Hepatic stellate cell (primary cell): ENCODE data around the gene CACNB2.

Experiments
- DNase-seq: peaks from one replicate; pipeline ENCODE4 v3.0.0; 2011; ENCODE audit warnings: low spot score

CACNB2 gene

DNA sequence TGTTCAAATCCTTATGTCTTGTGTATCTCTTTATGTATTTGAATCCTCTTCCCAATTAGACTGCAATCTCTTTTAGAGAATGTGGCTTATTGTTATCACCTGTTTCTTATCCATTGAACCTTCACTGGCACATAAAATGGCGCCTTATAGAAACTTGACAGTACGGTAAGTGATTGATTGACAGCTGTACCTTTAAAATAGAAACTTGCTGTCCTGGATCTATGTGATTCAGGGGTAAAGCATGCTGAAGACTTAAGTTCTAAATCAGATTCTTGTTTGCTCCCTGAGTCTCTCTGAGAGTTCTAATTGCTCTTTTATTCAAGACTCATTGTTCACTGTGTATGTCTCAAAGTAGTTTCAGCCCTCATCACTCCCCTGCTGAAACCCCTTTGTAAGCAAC, 91.3 kb downstream of the CACNB2 start:
- no peak for DNase-seq

DNA sequence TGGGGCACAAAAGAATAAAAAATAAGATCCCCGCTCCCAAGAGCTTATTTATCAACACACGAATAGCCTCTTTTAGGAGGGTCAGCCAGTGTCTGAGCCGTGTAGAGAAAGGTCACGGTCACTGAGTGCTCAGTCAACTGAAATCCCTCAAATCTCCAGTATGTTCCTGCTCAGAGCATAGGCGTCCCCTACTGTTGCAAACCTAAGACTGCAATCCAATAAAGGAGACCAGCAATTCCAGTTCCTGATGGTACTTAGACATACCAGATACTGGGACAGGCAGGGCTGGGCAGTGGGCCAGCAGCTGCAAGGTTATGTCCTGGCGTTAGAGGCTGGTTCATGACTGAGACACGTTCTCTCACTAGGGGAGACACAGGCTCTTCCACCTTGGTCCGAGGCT, 93.6 kb downstream of the CACNB2 start:
- DNase-seq, result no peak

DNA sequence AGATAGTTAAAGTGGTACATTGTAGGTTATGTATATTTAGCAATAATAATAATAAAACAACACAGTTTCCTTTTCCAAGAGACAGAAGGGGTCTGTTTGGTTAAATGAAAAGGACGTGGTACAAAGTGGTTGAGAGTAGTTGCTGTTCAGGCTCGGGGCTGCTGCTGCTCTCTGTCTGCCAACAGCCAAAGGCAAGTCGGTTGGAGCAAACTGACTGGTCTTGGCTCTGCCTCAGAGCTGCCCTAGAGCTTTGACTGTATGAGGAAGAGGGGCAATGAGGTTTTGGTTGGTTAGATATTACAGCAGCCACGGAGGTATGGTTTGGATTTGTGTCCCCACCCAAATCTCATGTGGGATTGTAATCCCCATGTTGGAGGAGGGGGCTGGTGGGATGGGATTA, 95.3 kb downstream of the CACNB2 start:
- no peak for DNase-seq

DNA sequence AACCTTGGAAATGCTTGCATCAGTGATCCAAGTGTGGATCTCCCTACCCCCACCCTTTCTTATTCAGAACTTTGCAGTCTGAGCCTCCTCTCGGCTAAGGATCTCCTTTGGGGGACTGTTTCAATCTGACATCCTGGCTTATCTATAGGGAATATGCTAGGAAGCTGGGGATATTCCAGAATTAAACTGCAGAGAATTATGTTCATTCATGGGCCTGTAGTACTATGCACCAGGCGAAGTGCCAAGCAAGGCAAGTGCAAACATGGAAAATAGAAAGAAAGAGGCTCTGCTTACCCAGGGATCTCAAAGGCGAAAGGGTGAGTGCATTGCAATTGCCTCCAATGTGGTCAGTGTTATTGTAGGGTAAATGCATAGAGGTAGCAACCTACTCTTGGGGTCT, 96.5 kb downstream of the CACNB2 start:
- no peak for DNase-seq

DNA sequence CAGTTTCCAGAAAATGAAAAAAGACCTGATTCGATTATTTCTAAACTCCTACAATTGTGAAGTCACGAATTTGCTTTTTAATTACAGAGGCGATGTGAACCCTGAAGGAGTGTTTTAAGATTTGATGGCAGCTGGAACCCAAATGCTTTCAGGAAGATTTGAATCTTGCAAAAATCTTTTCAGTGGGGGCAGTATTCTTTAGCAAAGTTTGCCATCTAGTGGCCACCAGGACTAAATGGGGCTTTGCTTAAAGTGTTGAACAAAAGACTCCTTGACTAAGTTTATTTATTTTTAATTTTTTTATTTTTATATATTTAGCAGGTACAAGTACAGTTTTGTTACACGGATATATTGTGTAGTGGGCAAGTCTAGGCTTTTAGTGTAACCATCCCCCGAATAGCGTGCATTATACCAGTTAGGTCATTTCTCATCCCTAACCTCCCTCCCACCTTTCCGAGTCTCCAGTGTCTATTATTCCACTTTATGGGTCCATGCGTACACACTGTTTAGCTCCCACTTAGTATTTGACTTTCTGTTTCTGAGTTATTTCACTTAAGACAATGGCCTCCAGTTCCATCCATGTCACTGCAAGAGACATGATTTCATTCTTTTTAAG, 98.8 kb downstream of the CACNB2 start:
- peak; percentile 48 for DNase-seq

DNA sequence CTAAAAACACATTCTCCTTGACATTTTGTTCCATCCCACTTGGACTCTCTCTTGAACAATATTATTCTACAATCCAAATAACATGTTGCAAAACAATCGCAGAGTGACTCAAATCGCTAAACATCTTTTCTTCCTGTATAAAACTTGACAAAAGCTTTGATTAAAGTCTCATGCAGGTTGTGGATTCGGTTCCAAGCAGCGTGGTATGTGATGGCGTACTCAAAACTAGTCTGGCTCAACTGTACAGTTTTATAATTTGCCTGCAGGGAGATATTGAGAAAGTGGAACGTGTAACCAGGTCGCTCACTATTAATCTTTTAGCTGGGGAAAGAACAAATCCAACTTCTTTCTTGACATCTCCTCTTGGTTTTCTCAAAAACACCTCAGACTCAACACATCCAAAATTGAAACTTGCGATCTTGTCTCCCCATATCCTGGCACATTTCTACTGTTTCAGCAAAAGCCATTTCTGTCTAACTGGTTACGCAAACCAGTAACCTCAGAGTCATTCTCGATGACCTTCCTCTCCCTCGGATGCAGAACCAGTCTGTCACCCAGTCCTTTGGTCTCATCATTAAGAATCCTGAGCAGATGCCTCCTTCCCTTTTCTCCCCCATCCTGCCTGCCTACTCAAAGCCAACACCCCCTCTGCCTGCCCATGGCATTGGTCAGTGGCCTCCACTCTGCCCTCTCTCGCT, 100.1 kb downstream of the CACNB2 start:
- DNase-seq, result no peak

DNA sequence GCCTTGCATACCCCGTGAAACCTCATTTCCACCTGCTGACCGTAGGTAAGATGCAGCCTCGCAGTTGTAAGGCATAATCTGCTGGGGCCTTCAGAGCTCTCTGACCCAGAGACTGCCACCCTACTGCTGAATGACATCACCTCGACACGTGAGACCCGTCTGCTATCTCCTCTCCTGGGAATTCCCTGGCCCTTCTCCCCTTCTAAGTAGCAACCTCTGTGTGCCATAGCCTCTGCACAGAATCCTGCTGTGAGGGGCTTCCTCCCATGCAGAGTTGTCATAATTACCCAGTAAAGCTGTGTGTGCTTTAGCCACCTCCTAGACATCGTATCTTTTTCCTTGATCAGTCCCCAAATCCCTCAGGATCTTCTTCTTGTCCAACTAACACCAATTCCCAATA, 106.7 kb downstream of the CACNB2 start:
- no peak for DNase-seq

DNA sequence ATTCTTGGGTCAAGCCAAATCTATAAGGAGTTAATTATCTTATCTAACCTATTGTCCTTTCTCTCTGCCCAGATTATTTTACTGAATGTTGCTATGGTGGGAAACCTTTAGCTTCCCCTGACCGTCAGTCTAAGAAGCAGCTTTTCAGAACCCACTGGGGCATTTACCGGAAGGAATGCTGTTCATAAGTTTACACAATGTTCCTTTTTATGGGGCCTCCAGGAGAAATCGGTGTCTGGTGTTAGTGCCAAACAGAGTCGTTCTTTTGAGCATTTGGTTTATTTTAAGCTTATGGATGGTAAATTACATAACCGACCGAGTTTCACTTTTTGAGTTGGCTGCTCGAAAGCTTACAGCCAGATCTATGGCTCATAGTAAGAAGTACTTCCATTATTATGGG, 111.9 kb downstream of the CACNB2 start:
- DNase-seq, result no peak

DNA sequence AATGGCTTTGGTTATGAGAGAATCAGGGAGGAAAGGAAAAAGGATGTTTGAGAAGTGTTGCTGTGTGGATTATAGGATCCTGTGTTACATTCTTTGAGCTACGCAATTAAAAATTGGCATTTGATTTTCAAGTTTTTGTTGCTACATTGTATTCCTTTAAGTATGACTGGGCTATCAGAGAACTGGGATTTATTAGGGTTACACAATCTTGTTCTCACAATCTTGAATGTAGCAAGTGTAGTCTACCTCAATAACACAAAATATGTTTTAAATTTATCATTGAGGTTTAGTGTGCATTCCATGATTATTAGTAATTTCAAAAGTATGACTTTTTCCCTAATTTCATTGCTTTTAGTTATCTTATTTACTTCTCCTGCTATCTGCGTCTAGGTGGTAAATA, 113.9 kb downstream of the CACNB2 start:
- no peak for DNase-seq

DNA sequence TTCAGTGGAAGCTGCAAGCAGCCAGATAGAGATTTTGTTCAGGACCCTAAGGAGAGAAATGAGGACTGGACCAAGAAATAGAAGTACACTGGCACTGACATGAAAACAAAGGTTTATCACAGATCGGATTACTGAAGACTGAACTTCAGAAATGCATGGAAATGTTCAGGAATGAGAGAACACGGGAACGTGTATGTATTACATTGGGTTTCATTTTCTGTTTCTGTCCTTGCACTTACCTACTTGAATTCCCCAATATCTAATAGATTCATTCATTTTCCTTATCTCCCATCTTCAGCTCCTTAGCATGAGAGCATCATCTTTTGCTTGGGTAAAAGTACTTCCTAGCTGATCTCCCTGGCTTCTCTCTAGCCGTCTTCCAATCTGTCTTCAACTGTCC, 114.5 kb downstream of the CACNB2 start:
- no peak for DNase-seq

DNA sequence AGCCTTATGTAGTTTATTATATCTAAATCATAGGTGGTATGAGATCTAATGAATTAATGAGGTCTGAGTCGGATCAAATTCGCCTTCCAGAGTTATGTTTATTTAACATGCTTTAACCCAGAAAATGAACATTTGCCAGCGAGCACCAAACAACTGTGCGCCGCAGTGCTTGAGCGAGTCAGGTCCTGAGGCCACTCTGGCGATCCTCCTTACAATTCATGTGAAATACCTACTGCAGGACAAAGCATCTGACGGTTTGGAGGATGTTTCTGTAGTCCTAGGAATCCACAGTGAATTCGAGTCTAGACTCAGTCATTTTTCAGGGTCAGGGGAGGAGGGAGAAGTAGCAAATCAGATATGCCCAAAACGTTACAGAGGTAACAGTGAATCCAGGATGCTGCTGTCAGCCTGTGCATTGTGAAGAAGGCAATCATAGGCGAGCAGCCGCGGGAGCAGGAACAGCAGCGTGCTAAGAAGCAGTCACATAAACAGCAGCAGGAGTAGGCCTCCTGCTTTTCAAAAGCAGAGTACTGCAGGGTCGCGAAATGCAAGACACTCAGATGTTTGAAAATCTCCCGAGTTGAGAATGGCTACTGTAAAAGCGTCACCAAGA, 120.2 kb downstream of the CACNB2 start:
- DNase-seq, result no peak

DNA sequence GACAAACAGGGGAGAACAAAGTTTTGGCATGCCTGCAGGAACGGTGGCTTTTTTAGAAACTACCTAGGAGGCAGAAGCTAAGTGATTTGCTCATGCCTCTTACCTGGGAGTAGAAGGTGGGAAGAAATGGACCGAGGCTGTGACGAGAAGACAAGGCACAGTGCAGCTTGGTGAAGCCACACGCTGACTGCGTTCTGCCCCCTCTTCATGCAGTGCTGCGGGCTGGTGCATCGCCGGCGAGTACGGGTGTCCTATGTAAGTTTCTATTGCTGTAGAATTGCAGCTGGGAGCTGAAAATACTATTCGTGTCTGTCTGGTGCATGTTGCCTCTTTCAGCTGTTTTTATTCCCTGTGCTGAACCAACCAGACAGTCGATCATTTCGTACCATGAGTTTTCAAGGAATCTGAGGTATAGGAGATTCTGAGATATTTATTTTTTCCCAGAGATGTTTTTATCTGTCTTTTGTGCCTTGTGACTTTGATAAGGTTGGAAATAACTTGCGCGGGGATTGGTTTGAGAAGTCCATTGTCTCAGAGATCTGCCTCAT, 120.9 kb downstream of the CACNB2 start:
- DNase-seq, result no peak

DNA sequence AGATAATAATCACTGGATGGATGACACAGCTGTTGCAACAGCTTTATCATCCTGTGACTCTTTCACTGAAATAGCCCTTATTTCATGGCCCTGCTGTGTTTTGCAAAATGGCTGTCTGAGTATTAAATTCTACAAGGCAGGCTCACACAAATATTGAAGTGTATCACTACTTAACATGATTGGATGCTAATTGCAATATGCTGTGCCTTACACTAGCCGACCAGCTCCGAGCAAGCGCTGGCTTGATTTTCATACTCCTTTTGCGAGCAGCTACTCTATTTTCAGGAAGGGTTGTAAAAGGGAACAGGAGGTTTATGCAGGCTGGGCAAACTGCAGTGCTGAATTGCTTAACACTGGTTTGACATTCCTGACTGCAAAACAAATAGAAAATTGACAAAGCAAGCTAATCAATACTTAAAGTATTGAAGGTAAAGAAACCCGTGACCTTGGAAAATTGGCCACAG, 121.6 kb downstream of the CACNB2 start:
- DNase-seq, result no peak

DNA sequence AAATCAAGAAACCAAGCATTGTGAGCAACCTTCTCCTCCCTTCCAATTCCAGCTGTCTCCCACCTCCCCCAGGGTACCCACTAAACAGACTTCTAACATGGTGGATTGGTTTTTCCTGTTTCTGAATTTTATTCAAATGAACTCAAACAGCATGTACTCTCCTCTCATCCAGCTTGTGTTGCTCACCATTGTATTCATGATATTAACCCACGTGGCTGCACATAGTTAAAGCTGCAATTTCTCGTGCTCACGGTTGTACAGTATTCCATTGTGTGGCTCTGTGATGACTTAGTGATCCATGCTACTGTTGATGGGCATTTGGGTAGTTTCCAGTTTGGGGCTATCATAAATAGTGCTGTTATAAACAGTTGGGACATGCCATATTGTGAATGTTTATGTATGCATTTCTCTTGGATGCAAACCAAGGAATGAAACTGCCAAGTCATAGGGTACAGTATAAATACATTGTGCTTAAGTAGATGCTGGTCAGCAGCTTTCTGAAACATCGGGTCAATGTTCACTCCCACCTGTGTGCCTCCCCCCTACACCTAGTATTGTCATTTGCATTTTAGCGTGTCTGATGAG, 124.3 kb downstream of the CACNB2 start:
- no peak for DNase-seq

DNA sequence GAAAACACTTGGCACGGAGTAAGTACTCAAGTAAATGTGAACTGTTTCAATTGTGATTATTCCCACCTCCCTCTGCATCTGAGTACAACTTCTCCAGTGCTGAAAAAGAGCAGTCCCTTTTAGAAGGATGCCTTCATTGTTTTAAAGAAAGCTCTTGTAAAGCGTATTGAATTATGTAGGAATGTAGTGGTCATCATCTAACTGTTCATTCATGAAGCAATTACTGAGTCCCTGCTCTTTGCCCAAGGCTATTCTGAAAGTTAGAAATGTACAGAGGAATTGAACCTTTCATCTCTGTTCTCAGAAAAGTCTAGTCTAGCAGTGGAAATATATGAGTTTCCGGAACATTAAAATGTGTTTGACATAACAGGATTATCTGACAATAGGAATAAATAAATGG, 127.8 kb downstream of the CACNB2 start:
- DNase-seq, result no peak

DNA sequence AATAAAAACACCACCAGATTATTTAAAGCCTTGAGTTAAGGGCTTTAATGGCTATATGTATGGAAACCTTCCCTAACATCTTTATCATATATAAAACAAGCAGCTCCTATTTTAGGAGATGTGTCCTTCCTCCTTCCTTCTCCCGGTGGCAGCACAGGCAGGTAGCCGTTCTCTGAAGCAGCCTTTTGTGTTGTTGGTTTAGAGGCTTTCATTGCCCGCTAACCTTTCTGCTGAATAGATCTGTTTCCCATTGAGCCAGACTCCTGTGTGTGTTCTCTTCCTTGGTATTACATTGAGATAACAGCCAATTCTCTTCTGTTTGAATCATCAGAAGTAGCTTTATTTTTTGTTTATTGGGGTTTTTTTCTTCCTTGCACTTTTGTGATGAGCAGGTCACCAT, 131.3 kb downstream of the CACNB2 start:
- no peak for DNase-seq

DNA sequence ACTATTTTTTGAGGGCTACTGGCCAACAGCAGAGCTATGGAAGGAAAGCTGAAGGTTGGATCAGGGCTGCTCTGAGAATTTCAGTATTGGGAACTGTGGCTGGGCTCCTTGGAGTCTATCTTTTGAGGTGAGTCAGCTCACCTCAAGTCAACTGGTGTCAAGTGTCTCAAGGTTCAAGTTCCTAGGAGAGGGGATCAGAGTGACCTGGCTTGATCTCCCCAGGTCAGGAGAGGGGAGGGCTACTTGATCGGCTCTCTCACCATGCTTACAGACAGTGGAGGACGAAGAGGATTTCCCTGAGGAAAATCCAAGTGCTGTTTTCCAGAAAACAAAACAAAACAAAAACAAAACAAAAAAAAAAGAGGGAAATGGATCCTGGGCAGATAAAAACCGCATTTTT, 132.8 kb downstream of the CACNB2 start:
- DNase-seq, result no peak

DNA sequence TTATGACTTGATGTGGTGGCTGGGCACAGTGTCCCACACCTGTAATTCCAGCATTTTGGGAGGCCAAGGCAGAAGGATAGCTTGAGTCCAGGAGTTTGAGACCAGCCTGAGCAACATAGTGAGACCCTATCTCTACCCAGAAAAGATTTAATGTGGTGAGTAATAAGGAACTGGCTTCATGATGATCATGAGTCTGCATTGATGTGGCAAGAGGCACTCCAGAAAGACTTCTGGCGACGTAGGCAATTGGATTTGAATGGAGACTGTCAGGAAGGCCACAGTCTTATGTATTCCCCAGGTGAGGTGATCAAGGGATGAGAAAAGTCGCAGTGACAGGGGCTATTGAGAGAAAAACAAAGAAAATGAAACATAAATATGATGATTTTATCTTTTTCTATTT, 138.0 kb downstream of the CACNB2 start:
- DNase-seq, result no peak

DNA sequence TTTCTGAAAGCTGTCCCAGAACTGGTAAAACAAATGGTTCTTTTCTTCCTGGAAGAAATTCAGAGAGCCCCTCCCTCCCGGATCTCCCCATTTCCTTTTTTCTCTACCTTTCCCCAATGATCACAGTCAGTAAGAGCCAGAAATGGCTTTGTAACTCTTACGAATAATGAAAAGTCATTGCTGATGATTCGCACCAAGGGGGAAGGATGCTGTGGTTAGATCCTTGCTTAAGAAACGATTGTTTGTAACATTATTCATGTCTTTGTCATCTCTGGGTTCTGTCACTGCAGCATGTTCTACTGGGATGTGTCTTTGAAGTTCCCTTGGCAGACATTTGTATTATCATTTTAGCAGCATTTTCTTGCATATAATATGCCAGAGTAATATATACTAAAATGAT, 138.9 kb downstream of the CACNB2 start:
- peak; percentile 7 for DNase-seq

DNA sequence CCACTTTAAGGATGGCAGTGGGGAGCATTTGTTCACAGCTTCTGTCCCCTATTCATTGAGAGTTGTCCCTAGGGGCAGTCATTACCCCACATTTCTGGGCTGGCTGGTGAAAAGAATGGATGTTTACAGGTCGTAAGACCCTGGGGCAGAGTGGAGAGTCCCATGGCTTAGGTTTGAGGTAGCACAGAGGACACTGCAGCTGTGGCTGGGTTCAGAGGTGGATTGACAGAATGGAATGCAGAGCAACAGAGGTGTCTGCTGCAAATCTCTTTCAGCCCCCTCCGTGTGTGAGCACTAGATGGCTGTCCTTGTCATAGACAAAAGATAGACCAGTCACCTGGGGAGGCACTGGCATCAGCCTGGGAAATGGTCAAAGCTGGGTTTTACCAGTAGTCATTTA, 141.9 kb downstream of the CACNB2 start:
- no peak for DNase-seq

DNA sequence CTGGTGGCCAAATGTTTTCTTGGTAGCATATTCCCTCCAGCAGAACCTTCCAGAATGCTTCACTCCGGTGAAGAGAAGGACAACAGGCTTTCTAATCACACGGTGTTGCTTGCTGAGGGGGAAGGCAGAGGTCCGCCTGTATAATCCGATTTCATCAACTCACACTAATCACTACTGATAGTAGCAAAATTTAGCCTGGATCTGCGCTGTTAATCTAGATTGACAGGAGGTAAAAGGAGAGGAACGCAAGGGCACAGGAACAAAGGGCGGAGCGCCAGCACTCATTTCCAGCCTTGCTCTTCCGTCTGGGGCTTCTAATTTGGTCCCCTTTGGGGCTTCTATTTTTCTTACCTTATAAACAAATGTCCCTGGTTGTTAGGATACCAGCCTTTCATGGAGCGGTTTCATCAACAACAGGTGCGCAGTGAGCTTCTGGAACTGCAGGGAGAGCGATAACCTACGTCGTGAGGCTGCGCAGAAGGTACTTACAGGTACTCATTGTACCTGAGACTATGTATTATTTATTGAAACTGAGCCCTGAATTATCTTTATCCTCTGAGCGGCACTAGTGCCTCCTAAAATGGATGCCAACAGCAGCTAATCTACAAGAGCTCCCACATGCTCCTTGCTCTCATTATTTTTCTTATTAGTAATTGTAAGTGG, 150.6 kb downstream of the CACNB2 start:
- DNase-seq, result no peak
